ENCODE data around the gene TPBGL.

TPBGL gene

DNA sequence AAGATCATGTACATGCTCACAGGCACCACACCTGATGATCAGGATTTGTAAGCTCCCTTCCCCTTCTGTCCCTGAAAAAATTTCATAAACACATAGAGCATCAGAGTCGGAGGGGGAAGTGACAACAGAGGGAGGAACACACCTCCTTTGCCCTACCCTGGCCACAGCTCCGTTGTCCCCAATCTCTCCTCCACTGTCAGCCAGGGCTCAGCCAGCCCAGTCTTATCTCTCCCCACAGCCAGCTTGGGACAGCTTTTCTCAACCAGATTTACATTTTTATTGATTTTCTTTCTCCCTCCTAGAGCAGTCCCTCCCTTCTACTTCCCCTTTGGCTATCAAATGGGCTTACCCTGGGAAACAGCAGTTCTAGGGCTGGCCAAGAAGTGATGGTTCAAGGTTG is 32.1 kb upstream of the TPBGL start:
- FAIRE-seq (no peak), DNase-seq (ENCODE audit: low spot score) (no peak)

DNA sequence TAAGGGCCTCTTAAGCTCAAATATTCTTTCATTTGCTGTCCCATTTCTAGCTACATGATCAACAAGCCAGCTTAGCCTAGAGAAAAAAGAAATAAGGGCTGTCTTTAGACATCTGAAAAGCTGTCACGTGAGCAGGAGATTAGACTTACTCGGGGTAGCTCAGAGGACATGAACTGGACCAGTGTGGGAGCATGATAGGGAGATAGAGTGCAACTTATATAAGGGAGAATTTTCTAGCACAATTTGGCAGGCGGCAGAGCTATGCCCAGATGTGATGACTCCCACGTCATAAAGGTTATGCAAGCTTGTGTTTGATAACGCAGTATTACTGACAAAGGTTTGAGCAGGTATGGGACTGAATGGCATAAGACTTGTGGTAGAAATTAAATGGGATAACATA is 28.2 kb upstream of the TPBGL start:
- no peak for FAIRE-seq

DNA sequence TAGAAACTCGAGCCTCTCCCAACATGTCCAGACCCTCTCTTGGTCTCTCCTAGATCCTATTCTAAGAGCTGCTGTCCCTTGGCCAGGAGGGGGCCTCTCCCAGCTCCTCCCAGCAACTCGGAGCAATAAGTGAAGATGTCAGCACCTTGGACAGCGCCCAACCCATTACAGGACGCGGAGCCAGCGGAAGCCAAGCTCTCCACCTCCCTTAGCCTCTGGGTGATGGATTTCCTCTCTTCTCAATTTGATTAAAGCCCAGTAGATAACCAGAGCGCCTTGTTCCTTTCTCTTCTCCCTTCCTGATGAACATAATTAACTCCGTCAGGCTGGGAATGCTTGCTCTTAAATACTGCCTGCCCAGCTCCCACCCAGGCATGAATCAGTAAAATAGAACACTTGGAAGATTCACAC is 26.2 kb upstream of the TPBGL start:
- FAIRE-seq: peak; percentile 48

More for the DNA sequence above, 28.2 kb upstream of the TPBGL start:
- no peak for DNase-seq (ENCODE audit: low spot score)

DNA sequence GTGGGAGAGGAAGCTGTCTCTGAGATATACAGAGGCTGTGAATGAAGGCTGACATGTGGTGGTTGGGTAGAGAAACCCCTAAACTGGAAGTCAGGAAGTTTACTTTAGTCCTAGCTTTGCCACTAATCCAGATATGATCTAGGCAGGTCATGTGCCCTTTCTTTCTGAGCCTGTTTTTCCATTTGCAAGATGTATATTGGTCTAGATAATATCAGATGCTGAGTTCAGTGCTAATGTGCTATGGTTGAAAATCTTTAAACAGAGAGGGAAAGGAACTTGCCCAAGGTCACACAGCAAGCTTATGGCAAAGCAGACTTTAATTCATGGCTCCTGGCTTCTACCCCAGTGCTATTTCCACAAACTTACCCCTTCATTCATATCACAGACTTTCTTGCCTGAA is 25.7 kb upstream of the TPBGL start:
- FAIRE-seq (no peak), DNase-seq (ENCODE audit: low spot score) (no peak)

More for the DNA sequence above, 26.2 kb upstream of the TPBGL start:
- peak; percentile 83 for DNase-seq (ENCODE audit: low spot score)

DNA sequence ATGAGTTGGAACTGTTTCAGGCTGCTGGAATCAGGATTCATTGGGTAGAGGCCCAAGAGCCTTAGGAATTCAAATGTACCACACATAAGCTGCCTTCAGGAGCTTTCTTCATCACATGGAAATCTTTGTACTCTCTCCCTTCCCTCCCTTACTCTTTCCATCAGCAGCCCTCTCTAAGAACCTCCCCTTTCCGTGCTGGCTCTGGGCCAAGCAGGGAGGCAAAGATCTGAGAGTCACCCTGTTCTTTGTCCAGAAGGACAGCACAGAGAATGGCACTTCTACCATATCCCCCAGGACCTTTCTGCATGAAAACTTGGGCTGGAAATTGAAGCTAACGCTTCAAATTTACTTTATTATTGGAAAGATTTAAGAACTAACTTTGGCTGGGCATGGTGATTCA is 20.7 kb upstream of the TPBGL start:
- FAIRE-seq (no peak), DNase-seq (ENCODE audit: low spot score) (no peak)

DNA sequence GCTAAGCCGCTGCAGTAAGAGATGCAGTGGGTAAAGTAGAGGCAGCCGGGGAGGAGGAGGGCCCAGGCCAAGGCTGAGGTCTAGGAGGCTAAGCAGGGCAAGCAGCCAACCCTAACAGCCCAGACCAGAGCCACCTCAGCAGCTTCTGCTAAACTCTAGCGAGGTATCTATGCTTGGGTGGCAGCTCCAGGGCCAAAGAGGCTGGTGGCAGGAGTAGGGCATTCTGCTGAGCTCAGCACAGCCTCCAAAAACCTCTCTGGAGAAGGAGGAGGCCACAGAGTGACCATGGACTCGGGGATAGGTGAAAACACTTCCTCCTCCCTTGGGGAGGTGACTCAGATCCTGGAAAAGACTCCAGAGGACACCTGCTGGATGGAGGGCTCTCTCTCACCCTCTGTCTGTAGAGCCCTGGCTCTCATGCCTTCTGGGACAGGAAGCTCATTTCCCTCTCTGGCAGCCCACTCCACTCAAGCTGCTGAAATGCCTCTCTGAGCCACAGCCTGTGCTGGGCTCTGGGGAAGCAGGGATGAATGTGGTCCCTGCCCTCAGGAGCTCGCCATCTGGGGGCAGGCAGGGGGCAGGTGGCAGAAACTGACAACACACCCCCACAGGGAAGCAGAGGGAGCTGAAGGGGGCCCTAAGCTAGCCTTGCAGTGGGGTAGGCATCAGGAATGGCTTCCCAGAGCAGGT is 16.5 kb upstream of the TPBGL start:
- FAIRE-seq (no peak), DNase-seq (ENCODE audit: low spot score) (peak; percentile 32)

DNA sequence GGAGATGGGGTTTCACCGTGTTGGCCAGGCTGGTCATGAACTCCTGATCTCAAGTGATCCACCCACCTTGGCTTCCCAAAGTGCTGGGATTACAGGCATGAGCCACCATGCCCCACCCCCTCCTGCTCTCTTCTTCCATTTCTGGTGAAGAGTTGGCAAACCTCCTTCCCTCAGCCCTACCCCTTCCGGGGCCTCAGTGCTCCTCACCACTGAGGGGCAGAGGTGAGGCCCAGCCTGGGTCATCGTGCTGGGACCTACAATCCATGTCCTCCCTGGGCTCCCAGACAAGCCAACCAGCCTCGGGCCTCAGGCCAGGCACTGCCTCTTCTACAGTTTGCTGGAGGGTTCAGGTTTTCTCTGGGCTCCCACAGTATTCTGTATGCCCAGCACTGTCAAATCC is 14.8 kb upstream of the TPBGL start:
- no peak for DNase-seq (ENCODE audit: low spot score)
- no peak for FAIRE-seq

DNA sequence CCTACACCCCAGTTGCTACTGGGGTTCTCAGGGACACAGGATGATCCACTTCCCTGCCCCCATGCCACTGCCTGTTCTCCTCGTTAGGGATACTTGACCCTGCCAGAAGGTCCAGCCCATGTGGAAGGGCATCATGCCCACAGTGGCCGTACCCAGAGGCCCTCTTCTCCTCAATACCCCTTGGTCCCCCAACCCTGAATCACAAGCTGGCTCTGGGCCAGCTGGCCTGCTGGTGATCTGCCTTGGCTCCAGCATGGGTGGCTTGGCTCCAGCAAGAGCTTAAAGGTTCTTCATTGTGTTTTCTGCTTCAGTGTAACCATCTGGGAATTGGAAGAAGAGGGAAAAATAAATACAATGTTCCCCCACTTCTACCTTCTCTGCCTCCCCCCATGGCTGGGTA is 11.1 kb upstream of the TPBGL start:
- no peak for FAIRE-seq
- no peak for DNase-seq (ENCODE audit: low spot score)

DNA sequence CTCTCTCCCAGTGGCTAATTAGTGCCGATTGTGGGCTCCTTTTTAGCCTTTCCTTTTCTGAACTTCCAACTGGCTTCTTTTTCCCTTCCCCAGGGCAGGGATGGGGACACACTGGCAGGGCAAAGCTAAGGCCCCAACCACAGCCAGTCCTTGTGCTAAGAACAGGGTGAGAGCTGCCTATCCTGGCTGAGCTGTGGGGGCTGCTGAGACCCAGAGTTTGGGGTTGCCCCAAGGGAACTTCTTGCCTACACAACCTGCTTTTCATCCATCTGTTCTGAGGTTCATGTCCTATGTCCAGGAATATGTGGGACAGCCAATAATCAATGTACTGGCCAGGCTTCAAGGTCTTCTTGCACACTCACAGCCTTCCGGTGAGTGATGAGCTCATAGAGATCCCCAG is 10.0 kb upstream of the TPBGL start:
- FAIRE-seq (no peak), DNase-seq (ENCODE audit: low spot score) (no peak)

DNA sequence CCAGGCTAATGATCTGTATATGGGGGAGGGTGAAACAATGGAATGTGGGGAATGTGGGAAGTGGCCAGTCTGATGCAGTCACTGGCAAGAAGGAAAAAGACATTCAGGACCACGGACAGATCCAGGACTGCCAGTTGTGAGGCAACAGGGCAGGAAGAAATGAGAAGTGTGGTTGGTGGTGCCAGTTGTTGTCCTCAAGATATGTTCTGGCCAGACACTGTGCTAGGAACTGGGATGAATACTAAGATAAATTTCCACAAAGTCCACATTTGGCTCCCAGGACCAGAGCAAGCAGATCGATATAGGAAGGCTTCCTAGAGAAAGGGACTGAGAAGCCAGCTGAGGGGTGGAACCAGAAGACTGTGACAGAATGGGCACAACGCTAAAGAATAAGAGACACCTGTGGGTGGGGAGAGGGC is 6.8 kb upstream of the TPBGL start:
- FAIRE-seq (peak; percentile 74), DNase-seq (ENCODE audit: low spot score) (peak; percentile 75)

DNA sequence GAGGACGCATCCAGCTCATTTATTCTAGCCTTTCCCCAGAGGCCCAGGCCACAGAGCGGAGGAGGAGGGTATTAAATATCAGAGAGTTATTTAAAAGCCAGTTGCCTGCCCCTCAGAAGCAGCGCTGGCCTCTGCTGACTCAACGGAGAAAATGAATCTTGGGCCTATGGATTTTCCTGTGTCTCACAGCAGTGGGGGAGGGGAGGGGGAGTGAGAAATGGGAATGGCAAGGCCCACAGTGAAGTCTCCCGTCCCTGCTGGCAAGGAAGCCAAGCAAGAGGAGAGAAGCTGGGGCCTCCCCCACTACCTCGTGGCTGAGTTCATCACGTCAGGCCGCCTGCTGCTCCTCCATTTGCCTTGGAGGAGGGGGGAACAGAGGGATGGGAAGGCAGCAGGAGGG is 4.5 kb upstream of the TPBGL start:
- FAIRE-seq (no peak), DNase-seq (ENCODE audit: low spot score) (no peak)

DNA sequence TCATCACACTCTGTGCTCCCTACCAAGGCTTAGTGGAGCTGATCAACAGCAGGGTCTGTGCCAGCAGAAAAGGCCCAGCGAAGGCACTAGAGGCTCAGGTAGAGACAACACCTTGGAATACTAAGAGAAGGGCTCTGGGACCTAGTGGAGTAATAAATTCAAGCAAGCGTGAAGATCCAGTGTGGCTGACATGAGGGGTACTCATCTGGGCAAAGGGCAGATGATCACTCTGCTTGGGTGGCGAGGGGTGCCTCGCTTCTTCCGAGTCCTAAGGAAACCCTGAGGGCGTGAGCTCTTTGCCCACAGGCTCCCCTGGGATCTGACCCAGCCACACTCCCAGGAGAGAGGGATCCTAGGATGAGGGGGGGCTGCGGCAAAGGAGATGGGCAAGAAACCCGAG is 3.5 kb upstream of the TPBGL start:
- no peak for FAIRE-seq
- DNase-seq (ENCODE audit: low spot score): no peak

DNA sequence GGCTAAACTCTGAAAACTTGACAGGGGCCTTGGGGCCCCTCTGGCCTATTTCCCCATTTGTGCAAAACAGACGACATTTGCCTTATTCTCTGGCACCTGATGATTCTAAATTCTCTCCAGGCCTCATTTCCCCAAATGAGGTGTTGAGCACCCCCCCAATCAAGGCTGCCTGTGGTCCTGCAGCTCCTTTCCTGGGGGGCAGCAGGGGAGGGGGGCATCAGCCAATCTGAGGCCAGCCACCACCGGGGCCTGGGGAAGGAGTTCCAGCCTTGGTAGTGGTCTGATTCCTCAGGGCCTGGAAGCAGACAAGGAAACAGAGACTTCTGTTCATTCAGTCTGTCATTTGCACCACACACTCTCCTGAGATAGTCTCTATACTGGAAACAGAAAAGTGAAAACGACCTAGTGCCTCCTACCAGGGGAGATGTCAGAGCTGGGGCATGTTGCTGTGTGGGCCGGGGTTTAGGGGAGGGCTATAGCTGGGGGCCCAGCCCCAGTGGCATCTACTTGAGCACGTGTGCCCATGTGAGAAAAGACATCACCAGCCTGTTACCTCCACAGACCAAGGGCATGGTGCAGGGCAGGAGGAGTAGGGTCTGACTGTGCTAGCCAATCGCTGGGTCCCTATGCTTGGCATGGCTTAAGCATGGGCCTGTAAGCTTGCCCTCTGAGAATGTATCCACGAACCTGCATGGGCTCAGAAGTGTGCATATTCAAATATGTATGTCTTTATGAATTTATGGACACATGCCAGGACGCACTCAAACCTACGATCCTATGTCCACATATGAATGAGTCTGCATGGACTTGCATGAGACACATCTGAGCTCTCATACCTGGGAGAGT is 1.8 kb upstream of the TPBGL start:
- no peak for FAIRE-seq
- no peak for DNase-seq (ENCODE audit: low spot score)

DNA sequence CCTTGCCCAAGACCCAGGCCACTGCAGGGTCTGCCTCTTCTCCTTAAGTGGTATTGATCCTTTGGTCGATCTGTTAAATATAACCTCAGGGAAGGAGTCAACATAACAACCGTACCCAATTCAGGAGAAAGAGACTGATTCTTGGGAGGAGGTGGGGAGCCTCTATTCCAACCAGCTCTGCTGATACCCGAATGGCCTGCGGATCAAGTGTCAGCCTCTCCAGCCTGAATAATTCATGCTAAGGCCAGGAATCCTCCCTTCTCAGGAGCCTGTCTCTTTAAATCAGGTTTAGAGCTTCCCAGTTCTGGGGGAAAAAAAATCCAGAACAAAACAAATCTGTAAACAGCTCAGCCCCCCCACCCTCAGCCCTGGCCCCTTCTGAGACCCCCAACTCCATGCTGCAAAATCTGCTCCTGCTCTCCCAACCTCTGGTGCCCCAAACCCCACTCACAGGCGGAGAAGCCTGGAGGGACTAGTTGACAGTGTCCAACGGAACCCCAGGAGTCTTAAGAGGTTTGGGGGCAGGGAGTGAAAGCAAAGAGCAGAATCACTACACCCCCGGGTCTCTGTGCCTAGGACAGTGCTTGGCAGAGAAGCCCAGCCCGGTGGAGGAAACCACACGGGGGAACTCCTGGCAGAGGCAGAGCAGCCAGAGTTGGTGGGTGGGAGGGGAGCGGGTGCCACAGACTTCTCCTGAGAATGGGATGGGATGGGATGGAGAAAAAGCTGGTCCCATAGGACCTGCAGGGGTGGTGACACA is 863 bp upstream of the TPBGL start:
- FAIRE-seq (no peak), DNase-seq (ENCODE audit: low spot score) (no peak)

DNA sequence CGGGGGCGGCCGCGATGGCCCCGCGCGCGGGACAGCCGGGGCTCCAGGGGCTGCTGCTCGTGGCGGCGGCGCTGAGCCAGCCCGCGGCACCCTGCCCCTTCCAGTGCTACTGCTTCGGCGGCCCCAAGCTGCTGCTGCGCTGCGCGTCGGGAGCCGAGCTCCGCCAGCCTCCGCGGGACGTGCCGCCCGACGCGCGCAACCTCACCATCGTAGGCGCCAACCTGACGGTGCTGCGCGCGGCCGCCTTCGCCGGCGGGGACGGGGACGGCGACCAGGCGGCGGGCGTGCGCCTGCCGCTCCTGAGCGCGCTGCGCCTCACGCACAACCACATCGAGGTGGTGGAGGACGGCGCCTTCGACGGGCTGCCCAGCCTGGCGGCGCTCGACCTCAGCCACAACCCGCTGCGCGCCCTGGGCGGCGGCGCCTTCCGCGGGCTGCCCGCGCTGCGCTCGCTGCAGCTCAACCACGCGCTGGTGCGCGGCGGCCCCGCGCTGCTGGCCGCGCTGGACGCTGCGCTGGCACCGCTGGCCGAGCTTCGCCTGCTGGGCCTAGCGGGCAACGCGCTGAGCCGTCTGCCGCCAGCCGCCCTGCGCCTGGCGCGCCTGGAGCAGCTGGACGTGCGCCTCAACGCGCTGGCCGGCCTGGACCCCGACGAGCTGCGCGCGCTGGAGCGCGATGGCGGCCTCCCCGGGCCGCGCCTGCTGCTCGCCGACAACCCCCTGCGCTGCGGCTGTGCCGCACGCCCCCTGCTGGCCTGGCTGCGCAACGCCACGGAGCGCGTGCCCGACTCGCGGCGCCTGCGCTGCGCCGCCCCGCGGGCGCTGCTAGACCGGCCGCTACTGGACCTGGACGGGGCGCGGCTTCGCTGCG is 697 bp downstream of the TPBGL start:
- peak; percentile 93 for FAIRE-seq
- DNase-seq (ENCODE audit: low spot score): peak; percentile 79

DNA sequence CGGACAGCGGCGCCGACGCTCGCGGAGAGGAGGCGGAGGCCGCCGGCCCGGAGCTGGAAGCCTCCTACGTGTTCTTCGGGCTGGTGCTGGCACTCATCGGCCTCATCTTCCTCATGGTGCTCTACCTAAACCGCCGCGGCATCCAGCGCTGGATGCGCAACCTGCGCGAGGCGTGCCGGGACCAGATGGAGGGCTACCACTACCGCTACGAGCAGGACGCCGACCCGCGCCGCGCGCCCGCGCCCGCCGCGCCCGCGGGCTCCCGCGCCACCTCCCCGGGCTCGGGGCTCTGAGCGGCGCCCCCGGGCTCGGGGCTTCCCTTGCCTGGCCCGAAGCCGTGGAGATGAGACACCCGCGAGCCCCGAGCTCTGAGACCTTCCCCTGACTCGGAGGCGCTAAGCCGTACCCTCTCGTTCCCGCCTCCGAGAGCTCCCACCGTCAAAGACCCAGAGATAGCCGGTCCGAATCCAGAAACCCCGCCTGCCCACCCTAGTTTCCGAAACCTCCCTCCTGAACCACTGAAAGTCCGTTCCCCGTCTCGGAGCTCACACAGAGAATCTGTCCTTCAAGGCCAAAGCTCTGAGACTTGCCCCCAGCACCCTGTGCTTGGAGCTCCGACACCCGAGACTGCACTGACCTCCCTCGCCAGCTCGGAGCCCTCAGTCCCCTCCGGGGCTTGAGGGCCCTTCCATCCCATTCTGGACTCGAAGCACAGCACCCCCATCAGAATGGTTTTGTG is 1.5 kb downstream of the TPBGL start:
- DNase-seq (ENCODE audit: low spot score) (no peak), FAIRE-seq (no peak)

DNA sequence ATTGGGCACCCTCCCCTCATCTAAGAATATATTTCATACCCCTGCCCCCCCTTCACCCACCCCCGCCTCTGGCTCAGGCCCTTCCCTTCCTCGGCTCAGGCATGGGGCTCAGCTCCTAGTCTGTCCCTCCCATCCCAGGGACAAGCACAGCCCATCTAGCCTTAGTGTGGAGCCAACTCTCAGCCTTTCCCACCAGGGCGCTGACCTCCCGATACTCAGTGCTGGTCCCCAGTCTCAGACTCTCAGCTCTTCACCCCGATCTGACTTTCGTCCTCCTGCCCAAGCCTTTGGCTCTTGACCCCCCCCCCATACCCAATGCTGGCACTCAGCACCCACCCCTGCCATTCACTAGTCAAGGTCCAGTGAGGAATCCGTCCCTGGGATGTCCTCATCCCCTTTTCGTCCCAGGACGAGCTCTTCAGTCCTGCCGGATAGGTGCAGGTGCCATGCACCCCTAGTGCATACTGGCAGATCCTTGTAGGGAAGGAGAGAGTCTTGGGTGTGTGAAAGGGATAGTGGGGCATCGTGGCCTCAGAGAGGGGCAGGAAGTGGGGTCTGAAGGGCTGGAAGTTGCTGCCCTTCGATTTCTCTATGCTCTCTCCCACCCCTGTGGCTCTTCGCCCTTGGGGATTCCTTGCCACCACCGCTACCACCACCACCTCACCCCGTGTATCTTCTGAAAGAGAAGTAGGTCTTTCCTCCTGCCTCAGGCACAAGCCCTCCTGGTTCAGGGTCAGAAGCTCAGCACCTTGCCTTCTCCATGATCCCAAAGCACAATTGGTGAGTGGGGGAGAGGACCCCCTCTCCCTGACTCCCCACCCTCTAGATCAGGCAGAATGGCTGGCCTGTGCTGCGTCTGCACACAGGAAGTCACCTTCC is 2.4 kb downstream of the TPBGL start:
- FAIRE-seq (no peak), DNase-seq (ENCODE audit: low spot score) (no peak)

DNA sequence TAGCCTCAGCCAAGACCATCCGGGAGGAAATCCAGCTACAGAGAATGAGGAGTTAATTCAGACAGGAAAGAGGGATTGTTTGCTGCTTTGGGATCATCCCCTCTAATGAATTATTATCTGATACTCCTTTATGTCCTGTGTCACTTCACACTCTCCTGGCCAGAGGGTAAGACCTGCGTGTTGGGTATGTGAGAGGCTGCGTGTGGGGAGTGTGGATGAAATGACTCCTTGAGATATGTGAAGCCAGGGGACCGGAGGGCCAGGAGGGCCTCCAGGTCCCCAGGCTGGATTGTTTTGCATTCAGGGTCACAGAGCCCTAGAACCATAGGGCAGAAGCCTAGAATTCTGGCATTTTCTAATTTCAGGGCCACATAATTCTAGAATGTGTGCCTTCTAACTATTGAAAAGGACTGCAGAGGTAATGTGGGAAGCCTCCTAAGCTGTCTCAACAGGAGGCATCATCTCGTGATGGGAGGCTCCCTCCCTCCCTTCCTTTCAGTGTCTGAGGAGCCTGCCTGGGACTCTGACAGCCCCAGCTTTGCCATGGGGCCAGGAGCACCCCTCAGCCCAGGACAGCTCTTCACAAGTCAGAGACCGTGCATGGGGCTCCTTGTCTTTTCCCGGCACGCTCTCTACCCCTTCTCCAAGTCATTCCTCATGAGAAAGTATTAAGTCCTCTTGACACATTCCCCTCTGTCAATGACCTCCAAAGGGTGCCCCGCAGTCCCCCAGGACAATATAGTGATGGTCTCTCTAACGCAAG is 3.7 kb downstream of the TPBGL start:
- DNase-seq (ENCODE audit: low spot score) (no peak), FAIRE-seq (no peak)

Measured in urothelium cell line (cell line).